ENCODE results near the gene PWP1. TPM values are rescaled to one million over a fixed set of nuclear protein-coding genes. Genes with fewer than 3 reads are reported as not detected.

The PWP1 gene
- total RNA-seq, 6 experiments from 2014 or later = 49.0 to 57.2 (median 55.3) TPM

- DNase-seq = no peak
- H3K4me3 Mint-ChIP-seq = no peak overlapping the region
- peaks cover 4% of the 10 kb centered on the region; the same call in 1 of the 2 replicates for H3K9me3 Mint-ChIP-seq
- H3K36me3 Mint-ChIP-seq (ENCODE audit: low read depth) = no peaks in the 10 kb centered on the region
- peaks cover 11% of the 10 kb centered on the region for H3K27me3 Mint-ChIP-seq (ENCODE audit: insufficient read depth)
- no peak overlapping the region for H3K27ac Mint-ChIP-seq
- H3K4me1 Mint-ChIP-seq (ENCODE audit: low read depth) = no peaks in the 10 kb centered on the region
- no peak for TF ChIP-seq CTCF (IDR thresholded peaks at IDR 0.05)
Observed at GRCh38 chr12:107649661-107650061, 35.9 kb upstream of the PWP1 start.

GRCh38 chr12:107650977-107651376, 34.6 kb upstream of the PWP1 start:
- Mint-ChIP-seq H3K27me3 (ENCODE audit: insufficient read depth) (peaks cover 11% of the 10 kb centered on the region), H3K9me3 (peaks cover 4% of the 10 kb centered on the region; the same call in 1 of the 2 replicates), H3K4me1 (ENCODE audit: low read depth) (no peaks in the 10 kb centered on the region), H3K36me3 (ENCODE audit: low read depth) (no peaks in the 10 kb centered on the region), H3K4me3 (no peak overlapping the region), H3K27ac (no peak overlapping the region)
- DNase-seq = no peak
- no peak for TF ChIP-seq CTCF (IDR thresholded peaks at IDR 0.05)

- DNase-seq = no peak
- Mint-ChIP-seq H3K36me3 (ENCODE audit: low read depth) (no peaks in the 10 kb centered on the region), H3K27me3 (ENCODE audit: insufficient read depth) (peaks cover 10% of the 10 kb centered on the region), H3K4me1 (ENCODE audit: low read depth) (no peaks in the 10 kb centered on the region), H3K4me3 (no peak overlapping the region), H3K9me3 (peaks cover under 1% of the 10 kb centered on the region; the same call in 1 of the 2 replicates), H3K27ac (no peak overlapping the region)
- no peak for TF ChIP-seq CTCF (IDR thresholded peaks at IDR 0.05)
Observed at GRCh38 chr12:107651571-107652449, 33.8 kb upstream of the PWP1 start.

- TF ChIP-seq CTCF (IDR thresholded peaks at IDR 0.05) = no peak
- DNase-seq = no peak
- no peak overlapping the region for H3K27ac Mint-ChIP-seq
- H3K36me3 Mint-ChIP-seq (ENCODE audit: low read depth) = no peaks in the 10 kb centered on the region
- H3K4me3 Mint-ChIP-seq = no peak overlapping the region
- peaks cover 10% of the 10 kb centered on the region for H3K27me3 Mint-ChIP-seq (ENCODE audit: insufficient read depth)
- H3K4me1 Mint-ChIP-seq (ENCODE audit: low read depth) = no peaks in the 10 kb centered on the region
- no peaks in the 10 kb centered on the region for H3K9me3 Mint-ChIP-seq
Observed at GRCh38 chr12:107653519-107653918, 32.1 kb upstream of the PWP1 start.

- H3K27ac Mint-ChIP-seq = no peak overlapping the region
- no peak for DNase-seq
- H3K36me3 Mint-ChIP-seq (ENCODE audit: low read depth) = no peaks in the 10 kb centered on the region
- no peak overlapping the region for H3K4me3 Mint-ChIP-seq
- no peaks in the 10 kb centered on the region for H3K4me1 Mint-ChIP-seq (ENCODE audit: low read depth)
- no peaks in the 10 kb centered on the region for H3K9me3 Mint-ChIP-seq
- H3K27me3 Mint-ChIP-seq (ENCODE audit: insufficient read depth) = peaks cover 12% of the 10 kb centered on the region
- no peak for TF ChIP-seq CTCF (IDR thresholded peaks at IDR 0.05)
Observed at GRCh38 chr12:107654873-107655272, 30.7 kb upstream of the PWP1 start.

All from HFFc6 (cell line).